NCI-H2081 (cell line): ENCODE data around the gene ERC2.

Experiments
- DNase-seq, 2 experiments: peaks; one replicate each; lab custom pipeline; 2025; lab: John Stamatoyannopoulos, UW

The ERC2 gene

GRCh38 chr3:55790596-55791350 lies 677.5 kb downstream of the ERC2 start:
- no peak for DNase-seq

- DNase-seq, result no peak
These were observed 678.8 kb downstream of the ERC2 start for GRCh38 chr3:55789516-55789915.

- DNase-seq, result no peak
These were observed 685.5 kb downstream of the ERC2 start for GRCh38 chr3:55782807-55783206.

GRCh38 chr3:55782351-55782750 lies 685.9 kb downstream of the ERC2 start:
- DNase-seq, result no peak

GRCh38 chr3:55780913-55781312 lies 687.4 kb downstream of the ERC2 start:
- DNase-seq, result no peak

GRCh38 chr3:55779543-55779942 lies 688.7 kb downstream of the ERC2 start:
- DNase-seq, result no peak

GRCh38 chr3:55775366-55776154 lies 692.7 kb downstream of the ERC2 start:
- no peak for DNase-seq

GRCh38 chr3:55774856-55775255 lies 693.4 kb downstream of the ERC2 start:
- DNase-seq, result no peak

- DNase-seq, result no peak
These were observed 696.8 kb downstream of the ERC2 start for GRCh38 chr3:55771503-55771902.

GRCh38 chr3:55770077-55770476 lies 698.2 kb downstream of the ERC2 start:
- DNase-seq, result no peak

GRCh38 chr3:55766753-55767152 lies 701.5 kb downstream of the ERC2 start:
- DNase-seq, result no peak

GRCh38 chr3:55765906-55766701 lies 702.2 kb downstream of the ERC2 start:
- DNase-seq, result no peak

- DNase-seq, result no peak
These were observed 702.9 kb downstream of the ERC2 start for GRCh38 chr3:55765398-55765797.

GRCh38 chr3:55756976-55757375 lies 711.3 kb downstream of the ERC2 start:
- no peak for DNase-seq

GRCh38 chr3:55755516-55756205 lies 712.6 kb downstream of the ERC2 start:
- no peak for DNase-seq

- no peak for DNase-seq
These were observed 715.4 kb downstream of the ERC2 start for GRCh38 chr3:55752911-55753310.

GRCh38 chr3:55751730-55752129 lies 716.5 kb downstream of the ERC2 start:
- DNase-seq, result no peak

- DNase-seq, result no peak
These were observed 717.7 kb downstream of the ERC2 start for GRCh38 chr3:55750525-55750924.

- no peak for DNase-seq
These were observed 719.2 kb downstream of the ERC2 start for GRCh38 chr3:55749036-55749435.

GRCh38 chr3:55746808-55747413 lies 721.4 kb downstream of the ERC2 start:
- DNase-seq, result no peak

GRCh38 chr3:55742832-55743136 lies 725.5 kb downstream of the ERC2 start:
- DNase-seq, result no peak
